GM21515 (cell line): Measurements from ENCODE around the gene TCF7.

Experiments
- ATAC-seq: cut with Tn5 transposase; IDR thresholded peaks from one replicate; pipeline ENCODE4 v1.9.1; 2021; ENCODE audit not compliant: unreplicated experiment

Gene TCF7

GRCh38 chr5:134088994-134089560 is 25.4 kb upstream of the TCF7 start:
- no peak for ATAC-seq

GRCh38 chr5:134090522-134090921 is 24.0 kb upstream of the TCF7 start:
- ATAC-seq: no peak

- ATAC-seq: no peak
Measured at GRCh38 chr5:134091626-134092121, 22.8 kb upstream of the TCF7 start.

- ATAC-seq: no peak
Measured at GRCh38 chr5:134092875-134093274, 21.6 kb upstream of the TCF7 start.

- ATAC-seq: no peak
Measured at GRCh38 chr5:134093351-134093750, 21.1 kb upstream of the TCF7 start.

- ATAC-seq: no peak
Measured at GRCh38 chr5:134095293-134095692, 19.2 kb upstream of the TCF7 start.

GRCh38 chr5:134095887-134096589 is 18.4 kb upstream of the TCF7 start:
- no peak for ATAC-seq

- no peak for ATAC-seq
Measured at GRCh38 chr5:134097211-134097749, 17.2 kb upstream of the TCF7 start.

GRCh38 chr5:134098690-134099089 is 15.8 kb upstream of the TCF7 start:
- no peak for ATAC-seq

GRCh38 chr5:134099288-134099872 is 15.1 kb upstream of the TCF7 start:
- no peak for ATAC-seq

GRCh38 chr5:134099939-134100282 is 14.6 kb upstream of the TCF7 start:
- ATAC-seq: no peak

GRCh38 chr5:134100283-134101091 is 14.0 kb upstream of the TCF7 start:
- peak; percentile 82 for ATAC-seq

GRCh38 chr5:134101686-134102439 is 12.6 kb upstream of the TCF7 start:
- no peak for ATAC-seq

- ATAC-seq: no peak
Measured at GRCh38 chr5:134103397-134103796, 11.1 kb upstream of the TCF7 start.

GRCh38 chr5:134103998-134104654 is 10.4 kb upstream of the TCF7 start:
- ATAC-seq: no peak

- ATAC-seq: no peak
Measured at GRCh38 chr5:134106991-134107701, 7.3 kb upstream of the TCF7 start.

GRCh38 chr5:134107779-134108178 is 6.7 kb upstream of the TCF7 start:
- no peak for ATAC-seq

- no peak for ATAC-seq
Measured at GRCh38 chr5:134110382-134110781, 4.1 kb upstream of the TCF7 start.
